GM10266 (cell line): ENCODE measurements around the gene PDE2A.

Experiments used
- DNase-seq: peaks from one replicate; pipeline ENCODE4 v3.0.0; 2012; ENCODE audit errors: extremely low spot score
- TF ChIP-seq, protein P1 (sequence below): IDR thresholded peaks from 2 replicates; pipeline ENCODE4 v1.5.1; 2012; ENCODE audit warnings: mild to moderate bottlenecking, low read depth; ENCODE audit not compliant: control insufficient read depth, insufficient read depth; ENCODE audit errors: missing control alignments

PDE2A gene

DNA sequence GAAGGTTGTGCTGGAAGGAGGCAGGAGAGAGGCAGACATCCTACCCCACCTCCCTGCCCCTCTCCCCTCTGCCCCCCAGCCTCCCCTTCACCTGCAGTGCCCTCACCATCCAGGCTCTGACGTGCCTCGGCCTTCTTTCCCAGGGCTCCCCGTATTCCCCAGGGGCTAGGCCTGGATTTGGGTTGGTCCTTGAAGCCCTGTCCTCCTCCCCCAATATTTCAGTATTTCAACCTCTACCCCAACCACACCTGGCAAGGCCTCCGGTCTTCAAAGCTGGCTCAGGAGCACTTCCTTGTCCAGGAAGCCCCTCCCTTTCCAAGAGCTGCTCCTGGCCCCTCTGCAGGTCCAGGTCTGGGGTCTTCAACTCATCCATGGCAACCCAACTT lies 8.6 kb upstream of the PDE2A start:
- TF ChIP-seq, protein P1, sequence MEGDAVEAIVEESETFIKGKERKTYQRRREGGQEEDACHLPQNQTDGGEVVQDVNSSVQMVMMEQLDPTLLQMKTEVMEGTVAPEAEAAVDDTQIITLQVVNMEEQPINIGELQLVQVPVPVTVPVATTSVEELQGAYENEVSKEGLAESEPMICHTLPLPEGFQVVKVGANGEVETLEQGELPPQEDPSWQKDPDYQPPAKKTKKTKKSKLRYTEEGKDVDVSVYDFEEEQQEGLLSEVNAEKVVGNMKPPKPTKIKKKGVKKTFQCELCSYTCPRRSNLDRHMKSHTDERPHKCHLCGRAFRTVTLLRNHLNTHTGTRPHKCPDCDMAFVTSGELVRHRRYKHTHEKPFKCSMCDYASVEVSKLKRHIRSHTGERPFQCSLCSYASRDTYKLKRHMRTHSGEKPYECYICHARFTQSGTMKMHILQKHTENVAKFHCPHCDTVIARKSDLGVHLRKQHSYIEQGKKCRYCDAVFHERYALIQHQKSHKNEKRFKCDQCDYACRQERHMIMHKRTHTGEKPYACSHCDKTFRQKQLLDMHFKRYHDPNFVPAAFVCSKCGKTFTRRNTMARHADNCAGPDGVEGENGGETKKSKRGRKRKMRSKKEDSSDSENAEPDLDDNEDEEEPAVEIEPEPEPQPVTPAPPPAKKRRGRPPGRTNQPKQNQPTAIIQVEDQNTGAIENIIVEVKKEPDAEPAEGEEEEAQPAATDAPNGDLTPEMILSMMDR: no peak
- DNase-seq: no peak

DNA sequence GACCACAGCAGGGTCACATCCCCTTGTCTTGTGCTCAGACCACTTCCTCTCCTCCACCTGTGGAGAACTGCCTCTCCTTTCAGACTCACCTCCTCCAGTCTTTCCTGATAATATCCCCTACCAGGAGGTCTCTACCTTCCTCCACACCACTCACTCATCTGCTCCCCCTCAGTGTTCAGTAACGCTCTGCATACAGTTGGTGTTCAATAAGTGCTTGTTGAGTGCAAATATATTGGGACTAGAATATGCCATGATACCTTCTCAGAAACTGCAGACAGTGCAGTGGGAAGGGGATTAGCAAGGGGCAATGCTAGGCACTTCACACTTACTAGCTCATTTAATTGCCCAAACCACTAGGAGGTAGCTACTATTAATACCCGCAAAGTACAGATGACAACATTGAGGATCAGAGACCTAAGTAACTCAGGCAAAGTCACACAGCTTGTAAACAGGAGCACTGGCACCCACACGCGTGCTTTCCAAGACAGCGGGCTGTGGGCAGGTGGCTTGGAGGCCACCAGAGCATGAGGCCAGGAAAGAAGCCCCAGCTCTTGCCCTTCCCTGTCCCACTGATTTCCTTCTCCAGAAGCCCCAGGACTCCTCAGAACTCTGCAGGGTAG lies 8.1 kb upstream of the PDE2A start:
- no peak for DNase-seq
- TF ChIP-seq, protein P1: no peak

DNA sequence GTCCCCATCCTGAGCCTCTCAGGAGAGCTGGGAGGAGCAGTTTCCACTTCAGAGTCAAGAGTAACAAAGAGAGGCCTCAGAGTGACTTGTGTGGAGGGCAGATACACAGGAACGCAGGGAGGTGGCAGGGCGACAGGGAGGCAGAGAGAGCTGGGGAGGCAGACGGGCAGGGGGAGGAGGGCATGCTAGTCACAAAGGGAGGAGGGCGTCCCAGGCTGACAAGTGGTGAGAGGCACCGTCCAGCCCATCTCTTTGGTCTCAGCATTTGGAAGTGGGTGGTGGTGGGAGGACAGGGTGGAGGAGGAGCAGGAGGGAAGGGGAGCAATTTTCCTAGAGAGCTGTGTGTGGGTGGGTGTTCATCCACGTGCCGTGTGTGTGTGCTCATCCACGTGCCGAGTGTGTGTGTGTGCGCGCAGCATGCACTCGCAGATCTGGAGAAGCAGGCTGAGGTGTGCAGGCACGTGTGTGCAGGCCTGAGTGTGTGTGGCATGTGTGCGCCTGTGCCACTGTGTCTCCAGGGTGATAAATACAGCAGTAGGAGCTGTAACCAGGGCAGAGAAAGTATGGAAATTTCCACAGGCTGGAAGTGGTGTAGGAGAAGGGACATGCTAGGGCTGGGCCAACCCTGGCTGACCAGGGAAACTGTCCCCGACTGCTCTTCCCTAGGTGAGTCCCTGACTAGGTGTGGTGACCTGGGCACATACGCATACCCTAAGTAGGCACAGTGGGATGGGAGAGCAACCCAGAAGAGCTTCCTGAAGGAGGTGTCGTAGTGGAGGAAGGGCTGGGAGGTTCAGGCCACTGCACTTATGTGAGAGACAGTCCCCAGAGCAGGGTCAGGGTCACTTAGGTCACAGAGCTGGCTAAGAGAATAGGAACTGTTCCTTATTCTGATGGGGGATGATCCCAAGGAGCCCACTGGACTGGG lies 7.3 kb upstream of the PDE2A start:
- TF ChIP-seq, protein P1: no peak
- DNase-seq: no peak

DNA sequence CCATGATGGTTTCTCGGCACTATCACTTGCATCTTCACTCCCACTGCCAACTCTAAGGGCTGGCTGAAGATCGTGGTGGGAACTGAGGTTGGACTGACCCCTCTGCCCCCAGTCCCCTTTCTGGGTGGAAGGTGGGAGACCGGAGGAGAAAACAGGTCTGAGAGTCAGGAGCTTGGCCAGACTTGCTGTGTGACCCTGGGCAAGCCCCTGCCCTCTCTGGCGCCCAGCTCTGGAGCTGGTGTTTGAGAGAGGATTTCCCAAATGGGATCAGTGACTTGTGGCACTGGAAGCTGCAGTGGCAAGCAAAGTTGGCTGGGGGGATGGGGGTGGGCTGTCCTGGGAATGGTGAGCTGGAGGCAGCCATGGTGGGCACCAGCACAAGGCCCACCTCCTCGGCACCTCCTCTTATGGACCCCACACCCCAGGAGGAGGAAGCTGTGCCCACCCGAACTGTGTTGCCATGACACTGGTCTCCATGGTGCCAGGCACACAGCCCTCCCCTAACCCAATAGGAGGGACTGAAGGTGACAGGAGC lies 6.5 kb upstream of the PDE2A start:
- TF ChIP-seq, protein P1: no peak
- DNase-seq: no peak

DNA sequence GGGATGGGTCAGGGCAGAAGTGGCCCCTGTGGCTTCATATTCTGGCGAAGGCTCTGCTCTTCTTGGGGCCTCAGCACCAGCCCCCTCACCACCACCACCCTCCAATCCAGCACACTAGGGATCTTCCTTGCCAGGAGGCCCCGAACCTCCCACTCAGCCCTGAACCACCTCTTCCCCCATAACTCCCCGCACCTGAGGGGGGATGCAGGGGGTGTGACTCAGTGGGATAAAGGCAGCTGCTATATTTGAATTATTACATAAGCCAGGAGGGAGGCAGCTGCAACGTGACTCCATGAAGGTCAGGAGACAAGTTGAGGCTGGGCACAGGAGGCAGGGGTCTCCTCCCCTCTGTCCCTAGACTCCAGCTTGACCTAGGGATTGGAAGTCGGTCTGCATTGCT lies 5.6 kb upstream of the PDE2A start:
- no peak for DNase-seq
- TF ChIP-seq, protein P1: no peak

DNA sequence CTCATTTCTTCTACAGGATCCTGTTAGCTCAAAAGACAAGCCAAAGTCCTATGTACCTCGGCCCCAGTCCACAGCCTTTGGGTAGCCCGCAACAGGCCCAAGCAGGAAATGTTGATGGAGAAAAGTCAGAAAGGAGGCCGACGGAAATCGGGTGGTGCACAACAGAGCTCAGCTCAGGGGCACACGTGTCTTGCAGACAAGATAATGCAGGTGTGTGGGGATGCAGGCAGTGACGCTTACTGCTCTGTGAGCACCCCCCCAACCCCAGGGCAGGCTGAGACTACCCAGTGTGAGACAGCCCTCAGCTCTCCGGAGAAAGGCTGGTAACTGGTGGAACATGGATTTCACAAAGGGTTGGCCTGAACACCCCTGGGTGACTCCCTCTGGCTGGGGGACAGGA lies 4.3 kb upstream of the PDE2A start:
- TF ChIP-seq, protein P1: no peak
- DNase-seq: no peak
